A549 treated with Mapracorat at 1 μM for 4 hours (cell line): ENCODE results near the gene GLRA2. TPM values are rescaled to one million over a fixed set of nuclear protein-coding genes. Genes with fewer than 3 reads are reported as not detected.

ENCODE experiments used
- total RNA-seq: library from RNA; stranded (reverse); fragments of 200-300 nt; extraction: Qiagen RNA extraction; gene quantifications from 5 replicates; pipeline ENCODE4 v1.2.3, GENCODE V29; 2022

The GLRA2 gene
- total RNA-seq: not detected in 5 replicates

DNA sequence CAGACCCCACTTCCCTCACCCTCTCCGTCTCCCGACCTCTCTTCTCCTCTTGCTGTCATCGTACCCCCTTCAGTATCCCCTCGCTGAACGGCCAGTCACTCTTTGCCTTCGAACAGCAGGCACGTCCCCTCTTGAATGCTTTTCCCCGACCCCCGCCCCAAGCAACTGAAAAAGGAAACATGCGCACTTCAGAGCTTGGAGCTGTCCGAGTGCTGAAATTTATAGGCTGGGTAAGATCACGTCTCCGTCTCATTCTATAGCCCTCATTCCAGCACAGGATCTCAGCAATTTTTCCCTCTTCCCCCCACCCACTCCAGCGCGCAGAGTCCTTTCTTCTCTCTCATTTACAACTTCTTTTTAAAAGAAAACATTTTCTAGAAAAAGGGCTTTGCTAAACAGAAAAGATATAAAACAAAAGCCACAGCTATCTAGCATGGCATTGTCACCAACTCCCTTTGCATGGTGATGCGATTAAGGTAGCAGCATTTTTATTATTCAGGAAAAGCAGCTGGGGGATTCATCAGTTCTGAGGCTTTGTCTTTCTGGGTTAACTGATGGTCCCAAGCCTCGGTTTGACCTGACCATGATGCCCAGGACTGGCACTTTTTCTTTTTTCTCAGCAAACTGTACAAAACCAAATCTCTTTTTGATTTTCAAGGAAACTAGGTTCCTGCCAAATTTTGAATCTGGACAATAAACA, at the start of gene GLRA2:
GLRA2 (plus strand) TSS at position 247 of the 700 bp plus-strand sequence. CDS start 522 bp downstream, outside the sequence.

